NCI-H187 (cell line): ENCODE results near the gene CMTM8.

Experiments used
- DNase-seq, 2 experiments: peaks; one replicate each; lab custom pipeline; 2025; lab: John Stamatoyannopoulos, UW

Gene CMTM8

GRCh38 chr3:32410367-32411246, 172.1 kb downstream of the CMTM8 start:
- DNase-seq, result no peak

GRCh38 chr3:32411442-32411841, 173.0 kb downstream of the CMTM8 start:
- no peak for DNase-seq

GRCh38 chr3:32412887-32413286, 174.4 kb downstream of the CMTM8 start:
- no peak for DNase-seq

GRCh38 chr3:32413845-32414521, 175.5 kb downstream of the CMTM8 start:
- DNase-seq, result no peak

- DNase-seq, result no peak
Measured at GRCh38 chr3:32414522-32415202, 176.2 kb downstream of the CMTM8 start.

GRCh38 chr3:32419742-32420125, 181.3 kb downstream of the CMTM8 start:
- no peak for DNase-seq
